Spleen (tissue), 7 donors: ENCODE results near the gene EPHB3.

Experiments
- CTCF ChIP-seq, 11 experiments: fragments of 200-600 bp in 7 of 11; fragments of 450-650 bp in 4 of 11; sonication (generic) in 4 of 11; IDR thresholded peaks in 8 of 11; conservative IDR thresholded peaks in 3 of 11; 1 replicate in 7 of 11; 2 replicates in 4 of 11; pipeline versions ENCODE4 v1.4.0 to v1.8.0; 2016 to 2021; ENCODE audit warnings: antibody characterized with exemption in 11 of 11, inconsistent platforms in 4 of 11, mild to moderate bottlenecking in 1 of 11
- POLR2A ChIP-seq, 3 donors: fragments of 450-650 bp; IDR thresholded peaks; one replicate each; pipeline ENCODE4 v1.5.1; 2017; ENCODE audit warnings: antibody characterized with exemption in 3 of 3, mild to moderate bottlenecking in 1 of 3
- donor health status: DM: no; HTN: no; CAD: no; lungs with moderate emphysema.
- donor health status: DM: no; HTN: no; CAD: no.
- donor health status: DM: no; HTN: no; CAD: no.

DNA sequence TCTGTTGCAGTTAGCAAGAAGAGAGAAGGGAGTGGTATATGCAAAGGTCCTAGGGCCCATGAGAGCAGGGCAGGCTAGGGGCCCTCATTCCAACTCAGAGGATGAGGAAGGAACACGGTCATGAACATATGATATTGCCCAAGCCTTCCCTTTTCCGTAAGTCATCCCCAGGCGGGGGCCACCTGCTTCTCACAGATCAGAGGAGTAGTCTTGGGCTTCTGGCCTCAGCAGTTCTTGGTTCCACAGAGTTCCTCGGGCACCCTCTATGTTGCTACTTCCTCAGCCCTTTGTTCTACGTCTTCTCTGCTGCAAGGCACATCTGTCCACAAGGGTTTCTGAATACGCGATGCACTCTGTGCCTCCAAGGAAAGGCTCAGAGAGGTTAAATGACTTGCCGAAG, 25.3 kb downstream of the EPHB3 start:
- no peak for TF ChIP-seq CTCF (IDR thresholded peaks at IDR 0.05 in 8 of 11, conservative IDR thresholded peaks at IDR 0.05 in 3 of 11)
- no peak for TF ChIP-seq POLR2A (IDR thresholded peaks at IDR 0.05)
